ENCODE data around the gene C11orf58.

- TF ChIP-seq TAF1 (IDR thresholded peaks at IDR 0.05; ENCODE audit: low read depth) (no peak), TCF12 (IDR thresholded peaks at IDR 0.05; ENCODE audit: low read depth) (no peak), EP300 (IDR thresholded peaks at IDR 0.05; ENCODE audit: borderline replicate concordance) (no peak), TEAD4 (IDR thresholded peaks at IDR 0.05) (no peak), YY1 (IDR thresholded peaks at IDR 0.05; ENCODE audit: low read depth) (no peak), ZBTB7A (IDR thresholded peaks at IDR 0.05; ENCODE audit: low read depth) (no peak), EGR1 (IDR thresholded peaks at IDR 0.05) (no peak), RAD21 (IDR thresholded peaks at IDR 0.05; ENCODE audit: low read depth) (no peak)
These were observed 36.6 kb downstream of the C11orf58 start for GRCh38 chr11:16774936-16775613.
